B cell (primary cell): ENCODE data around the gene GPR148. TPM values are rescaled to one million over a fixed set of nuclear protein-coding genes. Genes with fewer than 3 reads are reported as not detected.

Experiments
- ATAC-seq: fragments of 200-7000 bp; cut with Tn5 transposase; one replicate; pipeline ENCODE4 v1.10.0; 2021; ENCODE audit warnings: low read depth, mild to moderate bottlenecking, moderate number of reproducible peaks, moderate library complexity
- CTCF ChIA-PET: fragments of 350-600 bp; sonication (Branson Sonifier 250); formaldehyde crosslinking; loops from one replicate; lab custom pipeline; 2021; ENCODE audit warnings: antibody characterized with exemption, inconsistent platforms; lab: Charles Lee
- POLR2A ChIA-PET: fragments of 350-600 bp; sonication (Branson Sonifier 250); formaldehyde crosslinking; loops from one replicate; lab custom pipeline; 2021; ENCODE audit warnings: antibody characterized with exemption; lab: Charles Lee
- DNase-seq: peaks from one replicate; pipeline ENCODE4 v3.0.0; 2013
- H2AFZ ChIP-seq: 2 replicates; pipeline ENCODE4 v1.6.1; 2012; ENCODE audit warnings: mild to moderate bottlenecking, low read depth, low read length; ENCODE audit not compliant: insufficient read depth, poor library complexity, severe bottlenecking
- H3K27ac ChIP-seq, 2 donors: 1 replicate in 1 of 2; 2 replicates in 1 of 2; pipeline ENCODE4 v1.5.1; 2012 to 2013; ENCODE audit warnings: low read length in 2 of 2, mild to moderate bottlenecking in 2 of 2, moderate library complexity in 1 of 2
- H3K27me3 ChIP-seq, 4 experiments: fragments of 200-600 bp in 1 of 4; sonication (generic) in 1 of 4; replicated peaks in 1 of 4; 1 replicate in 2 of 4; 2 replicates in 2 of 4; pipeline versions ENCODE4 v1.6.1 to v1.7.0; 2013 to 2016; ENCODE audit warnings: low read length in 3 of 4, mild to moderate bottlenecking in 2 of 4, mixed read lengths in 1 of 4, moderate library complexity in 1 of 4; ENCODE audit not compliant: insufficient read depth in 4 of 4, control insufficient read depth in 3 of 4; ENCODE audit errors: control extremely low read depth in 1 of 4
- H3K36me3 ChIP-seq, 2 experiments: replicated peaks in 1 of 2; 1 replicate in 1 of 2; 2 replicates in 1 of 2; pipeline versions ENCODE4 v1.6.1 to v1.7.1; 2013; ENCODE audit warnings: low read length in 1 of 2; ENCODE audit not compliant: insufficient read depth in 2 of 2, control insufficient read depth in 1 of 2; ENCODE audit errors: control extremely low read depth in 1 of 2, extremely low read depth in 1 of 2
- H3K4me1 ChIP-seq, 2 donors: fragments of 200-600 bp in 1 of 2; sonication (generic) in 1 of 2; 1 replicate in 1 of 2; 2 replicates in 1 of 2; pipeline versions ENCODE4 v1.5.1 to v1.6.1; 2013 to 2017; ENCODE audit warnings: low read length in 2 of 2; ENCODE audit not compliant: control insufficient read depth in 2 of 2, insufficient read depth in 2 of 2
- H3K4me2 ChIP-seq: replicated peaks from 2 replicates; pipeline ENCODE3; 2012; ENCODE audit warnings: mild to moderate bottlenecking, low read depth, low read length; ENCODE audit not compliant: poor library complexity, severe bottlenecking
- H3K4me3 ChIP-seq, 5 experiments: fragments of 200-600 bp in 1 of 5; sonication (generic) in 1 of 5; 1 replicate in 3 of 5; 2 replicates in 2 of 5; pipeline versions ENCODE4 v1.5.1 to v1.7.0; 2011 to 2016; ENCODE audit warnings: low read length in 4 of 5, mild to moderate bottlenecking in 4 of 5, low read depth in 2 of 5, control low read depth in 1 of 5, moderate library complexity in 1 of 5; ENCODE audit not compliant: insufficient read depth in 1 of 5; ENCODE audit errors: control extremely low read depth in 1 of 5, extremely low read depth in 1 of 5
- H3K79me2 ChIP-seq: fragments of 200-600 bp; sonication (generic); one replicate; pipeline ENCODE4 v1.6.0; 2016; ENCODE audit warnings: low read length; ENCODE audit not compliant: control insufficient read depth, insufficient read depth
- H3K9ac ChIP-seq: fragments of 200-600 bp; sonication (generic); 2 replicates; pipeline ENCODE4 v1.6.1; 2017; ENCODE audit warnings: mild to moderate bottlenecking, low read length, moderate library complexity
- H3K9me3 ChIP-seq, 3 donors: one replicate each; pipeline versions ENCODE4 v1.6.1 to v1.7.1; 2013; ENCODE audit warnings: low read length in 2 of 3; ENCODE audit not compliant: control insufficient read depth in 2 of 3, insufficient read depth in 1 of 3; ENCODE audit errors: control extremely low read depth in 1 of 3
- H4K20me1 ChIP-seq: 2 replicates; pipeline ENCODE4 v1.6.0; 2012; ENCODE audit warnings: mild to moderate bottlenecking, low read length; ENCODE audit not compliant: insufficient read depth, control insufficient read depth, poor library complexity, severe bottlenecking
- H3K27ac Mint-ChIP-seq: one replicate; pipeline ENCODE4 v1.8.0; 2021; ENCODE audit warnings: mixed read lengths
- H3K27me3 Mint-ChIP-seq: one replicate; pipeline ENCODE4 v1.8.0; 2021; ENCODE audit warnings: mixed read lengths
- H3K4me1 Mint-ChIP-seq: one replicate; pipeline ENCODE4 v1.8.0; 2021; ENCODE audit warnings: mixed read lengths
- H3K4me3 Mint-ChIP-seq: one replicate; pipeline ENCODE4 v1.8.0; 2021; ENCODE audit warnings: mixed read lengths
- H3K9me3 Mint-ChIP-seq: one replicate; pipeline ENCODE4 v1.8.0; 2022; ENCODE audit warnings: mixed read lengths; ENCODE audit not compliant: insufficient read depth
- CTCF ChIP-seq: fragments of 200-600 bp; IDR thresholded peaks from one replicate; pipeline ENCODE4 v1.8.0; 2022; ENCODE audit warnings: antibody characterized with exemption, mild to moderate bottlenecking
- EZH2 ChIP-seq: IDR thresholded peaks from 2 replicates; pipeline ENCODE4 v1.6.1; 2012; ENCODE audit warnings: borderline replicate concordance, low read depth, mild to moderate bottlenecking, moderate library complexity, low read length; ENCODE audit not compliant: insufficient read depth, poor library complexity, severe bottlenecking
- WGBS: methylation state at CpG from one replicate; pipeline ENCODE4 v1.1.5; 2013; ENCODE audit warnings: missing lambda C conversion rate; ENCODE audit not compliant: insufficient coverage; 5-methylcytosine and 5-hydroxymethylcytosine counted together
- intact Hi-C: fragments of 100-400 bp; cut with micrococcal nuclease; formaldehyde crosslinking; loops from one replicate; pipeline ENCODE4 v1.10.0; 2022
- polyA plus RNA-seq: library from polyadenylated mRNA; depleted of rRNA; stranded (reverse); fragments of >200 nt; gene quantifications from 2 replicates; pipeline ENCODE4 v1.2.3, GENCODE V29; 2012
- total RNA-seq, 2 donors: library from RNA; stranded (reverse); fragments of 120-200 nt in 1 of 2; gene quantifications; 1 replicate in 1 of 2; 2 replicates in 1 of 2; pipeline versions ENCODE4 v1.2.3 to v1.2.4, GENCODE V29; 2013 to 2022

The GPR148 gene
- total and polyA plus RNA-seq, 2 donors (not counting 1 experiment from before 2014, with no cell fraction given) = not detected

GRCh38 chr2:130769343-130769907, 40.6 kb downstream of the GPR148 start:
- no peak overlapping the region for H3K4me3 Mint-ChIP-seq
- DNase-seq (no peak), ATAC-seq (no peak)
- Histone ChIP-seq H3K27ac (no peak overlapping the region), H3K9ac (no peak overlapping the region), H3K27me3 (peaks cover 0 to 3% (median 0%) of the 10 kb centered on the region in 4 experiments), H3K36me3 (no peaks in the 10 kb centered on the region), H2AFZ (no peak overlapping the region), H3K4me3 (no peak overlapping the region), H3K9me3 (peaks cover 0 to 7% (median 0%) of the 10 kb centered on the region in 3 donors), H3K4me1 (no peaks in the 10 kb centered on the region), H4K20me1 (no peaks in the 10 kb centered on the region), H3K4me2 (no peak overlapping the region), H3K79me2 (no peaks in the 10 kb centered on the region)
- 89% methylated on average over 5 of the region's 7 CpGs for WGBS
- no peaks in the 10 kb centered on the region for H3K4me1 Mint-ChIP-seq
- intact Hi-C loops = no loop called here
- H3K27ac Mint-ChIP-seq = no peak overlapping the region
- ChIA-PET POLR2A (no interaction called here), CTCF (no interaction called here)
- peaks cover 9% of the 10 kb centered on the region for H3K27me3 Mint-ChIP-seq
- no peaks in the 10 kb centered on the region for H3K9me3 Mint-ChIP-seq
- TF ChIP-seq EZH2 = no peak
- TF ChIP-seq CTCF = no peak

- Mint-ChIP-seq H3K4me1 (no peaks in the 10 kb centered on the region), H3K27me3 (peaks cover 12% of the 10 kb centered on the region), H3K27ac (no peak overlapping the region), H3K4me3 (no peak overlapping the region), H3K9me3 (no peaks in the 10 kb centered on the region)
- TF ChIP-seq EZH2 (no peak), CTCF (no peak)
- ChIA-PET POLR2A (no interaction called here), CTCF (no interaction called here)
- ATAC-seq = no peak
- H3K27ac ChIP-seq = no peak overlapping the region
- WGBS = 79% methylated on average over 2 of the region's 4 CpGs
- no peak overlapping the region for H2AFZ ChIP-seq
- H3K9me3 ChIP-seq = peaks cover 0 to 4% (median 0%) of the 10 kb centered on the region in 3 donors
- H3K4me1 ChIP-seq = no peaks in the 10 kb centered on the region
- no peak overlapping the region for H3K4me2 ChIP-seq
- H3K27me3 ChIP-seq = peaks cover 0 to 3% (median 0%) of the 10 kb centered on the region in 4 experiments
- no peak overlapping the region for H3K4me3 ChIP-seq
- H3K9ac ChIP-seq = no peak overlapping the region
- intact Hi-C loops = no loop called here
- H4K20me1 ChIP-seq = no peaks in the 10 kb centered on the region
- H3K36me3 ChIP-seq = no peaks in the 10 kb centered on the region
- no peaks in the 10 kb centered on the region for H3K79me2 ChIP-seq
- DNase-seq = no peak
These were observed 47.7 kb downstream of the GPR148 start for GRCh38 chr2:130776550-130776949.
